ENCODE data around the gene COL18A1. TPM values are rescaled to one million over a fixed set of nuclear protein-coding genes. Genes with fewer than 3 reads are reported as not detected.

COL18A1 gene
- total RNA-seq, 1 donor from 2014 or later: 302 TPM

- Mint-ChIP-seq H3K4me1 (peaks cover 43% of the 10 kb centered on the region), H3K4me3 (no peak overlapping the region), H3K9me3 (no peaks in the 10 kb centered on the region), H3K27me3 (ENCODE audit: low read depth) (no peaks in the 10 kb centered on the region), H3K36me3 (no peaks in the 10 kb centered on the region), H3K27ac (peak overlapping the region; percentile 70)
- no peak for DNase-seq (ENCODE audit: low spot score in 2 of 2, unreplicated experiment in 2 of 2)
- TF ChIP-seq CTCF (IDR thresholded peaks at IDR 0.05; ENCODE audit: unreplicated experiment): no peak
Measured at GRCh38 chr21:45421846-45422775, 17.1 kb downstream of the COL18A1 start.

GRCh38 chr21:45423201-45423955, 18.4 kb downstream of the COL18A1 start:
- no peak overlapping the region for H3K4me3 Mint-ChIP-seq
- no peak for DNase-seq (ENCODE audit: low spot score in 2 of 2, unreplicated experiment in 2 of 2)
- no peak for TF ChIP-seq CTCF (IDR thresholded peaks at IDR 0.05; ENCODE audit: unreplicated experiment)
- H3K4me1 Mint-ChIP-seq: peaks cover 46% of the 10 kb centered on the region
- H3K36me3 Mint-ChIP-seq: no peaks in the 10 kb centered on the region
- no peak overlapping the region for H3K27ac Mint-ChIP-seq
- no peaks in the 10 kb centered on the region for H3K27me3 Mint-ChIP-seq (ENCODE audit: low read depth)
- no peaks in the 10 kb centered on the region for H3K9me3 Mint-ChIP-seq

GRCh38 chr21:45423968-45424853, 19.2 kb downstream of the COL18A1 start:
- Mint-ChIP-seq H3K27me3 (ENCODE audit: low read depth) (no peaks in the 10 kb centered on the region), H3K27ac (no peak overlapping the region), H3K9me3 (no peaks in the 10 kb centered on the region), H3K36me3 (no peaks in the 10 kb centered on the region), H3K4me1 (peaks cover 40% of the 10 kb centered on the region), H3K4me3 (no peak overlapping the region)
- no peak for TF ChIP-seq CTCF (IDR thresholded peaks at IDR 0.05; ENCODE audit: unreplicated experiment)
- DNase-seq (ENCODE audit: low spot score in 2 of 2, unreplicated experiment in 2 of 2): no peak

GRCh38 chr21:45424854-45425795, 20.2 kb downstream of the COL18A1 start:
- Mint-ChIP-seq H3K36me3 (no peaks in the 10 kb centered on the region), H3K9me3 (no peaks in the 10 kb centered on the region), H3K27me3 (ENCODE audit: low read depth) (no peaks in the 10 kb centered on the region), H3K27ac (no peak overlapping the region), H3K4me3 (no peak overlapping the region), H3K4me1 (peaks cover 43% of the 10 kb centered on the region)
- TF ChIP-seq CTCF (IDR thresholded peaks at IDR 0.05; ENCODE audit: unreplicated experiment): no peak
- no peak for DNase-seq (ENCODE audit: low spot score in 2 of 2, unreplicated experiment in 2 of 2)

Data from mesothelial cell of epicardium (in vitro differentiated cells).